K562 (cell line): Measurements from ENCODE around the gene FKBP15. TPM values are rescaled to one million over a fixed set of nuclear protein-coding genes. Genes with fewer than 3 reads are reported as not detected.

ENCODE experiments used
- ATAC-seq: fragments of 200-7000 bp; cut with Tn5 transposase; 3 replicates; pipeline ENCODE4 v1.9.1; 2020; ENCODE audit warnings: moderate library complexity
- BruUV-seq: library from RNA; stranded (reverse); fragments of 400-500 nt; replicated peaks from 2 replicates; lab custom pipeline; 2021; lab: Mats Ljungman, UMichigan
- CTCF ChIA-PET: fragments of 300-600 bp; formaldehyde crosslinking; extraction: SDS; loops from one replicate; lab custom pipeline; 2021; ENCODE audit warnings: low intra/inter-chr PET ratio; lab: Yijun Ruan, JAX
- POLR2A ChIA-PET: fragments of 300-600, 350-650 bp; sonication (Branson Sonifier 250); formaldehyde crosslinking; extraction: SDS; loops from one replicate; lab custom pipeline; 2021; ENCODE audit warnings: antibody characterized with exemption, inconsistent platforms; lab: Yijun Ruan, JAX
- DNase-seq, 4 experiments: peaks; one replicate each; pipeline versions ENCODE4 v3.0.0 to v3.0.0-alpha.2; 2011 to 2018; ENCODE audit warnings: low spot score in 3 of 4, mixed read lengths in 3 of 4; ENCODE audit errors: extremely low read depth in 1 of 4
- FAIRE-seq: peaks from 2 replicates; lab custom pipeline; 2011; peaks lifted over from hg19 to GRCh38; lab: Jason Lieb, UNC
- H2AFZ ChIP-seq: 2 replicates; pipeline ENCODE4 v1.6.0; 2011; ENCODE audit warnings: low read depth, low read length, control low read depth, inconsistent platforms
- H3K27ac ChIP-seq: fragments of 200-600 bp; 3 replicates; pipeline ENCODE4 v1.8.0; 2011; ENCODE audit warnings: low read depth, mild to moderate bottlenecking, control low read depth, inconsistent platforms, low read length, moderate library complexity, mixed read lengths; ENCODE audit errors: extremely low read depth
- H3K27me3 ChIP-seq, 2 experiments: fragments of 300-600 bp in 1 of 2; 2 replicates in 1 of 2; 3 replicates in 1 of 2; pipeline versions ENCODE4 v1.6.0 to v1.8.0; 2011; ENCODE audit warnings: inconsistent platforms in 2 of 2, low read length in 2 of 2, mild to moderate bottlenecking in 1 of 2, mixed read lengths in 1 of 2, moderate library complexity in 1 of 2; ENCODE audit not compliant: control insufficient read depth in 2 of 2, insufficient read depth in 2 of 2
- H3K36me3 ChIP-seq: fragments of 300-600 bp; 3 replicates; pipeline ENCODE4 v1.8.0; 2011; ENCODE audit warnings: mild to moderate bottlenecking, low read length, inconsistent platforms; ENCODE audit not compliant: control insufficient read depth, insufficient read depth
- H3K4me1 ChIP-seq, 2 experiments: fragments of 200-600 bp in 1 of 2; replicated peaks in 1 of 2; 2 replicates in 1 of 2; 3 replicates in 1 of 2; pipeline versions ENCODE4 v1.5.1 to v1.8.0; 2011; ENCODE audit warnings: inconsistent platforms in 2 of 2, low read length in 2 of 2, mild to moderate bottlenecking in 1 of 2, mixed read lengths in 1 of 2, moderate library complexity in 1 of 2; ENCODE audit not compliant: control insufficient read depth in 2 of 2, insufficient read depth in 2 of 2
- H3K4me2 ChIP-seq: 2 replicates; pipeline ENCODE4 v1.6.1; 2011; ENCODE audit warnings: low read length, control low read depth, inconsistent platforms, mixed read lengths; ENCODE audit not compliant: insufficient read depth
- H3K4me3 ChIP-seq: fragments of 200-600 bp; sonication (generic), shearing (Covaris generic); 2 replicates; pipeline ENCODE4 v1.5.1; 2016; ENCODE audit warnings: control low read depth, inconsistent platforms
- H3K79me2 ChIP-seq: fragments of 200-600 bp; 3 replicates; pipeline ENCODE4 v1.8.0; 2011; ENCODE audit warnings: low read length, inconsistent platforms; ENCODE audit not compliant: control insufficient read depth, insufficient read depth
- H3K9ac ChIP-seq, 2 experiments: 2 replicates each; pipeline versions ENCODE4 v1.6.0 to v1.6.1; 2011; ENCODE audit warnings: low read depth in 2 of 2, low read length in 2 of 2, control low read depth in 1 of 2, inconsistent platforms in 1 of 2, mild to moderate bottlenecking in 1 of 2, mixed read lengths in 1 of 2; ENCODE audit not compliant: insufficient read depth in 1 of 2
- H3K9me1 ChIP-seq: one replicate; pipeline ENCODE4 v1.6.0; 2011; ENCODE audit warnings: inconsistent platforms, mild to moderate bottlenecking, low read length, moderate library complexity; ENCODE audit not compliant: control insufficient read depth, insufficient read depth
- H3K9me3 ChIP-seq: replicated peaks from 2 replicates; pipeline ENCODE4 v1.5.1; 2011; ENCODE audit warnings: low read depth, low read length, inconsistent platforms; ENCODE audit not compliant: control insufficient read depth, insufficient read depth
- H4K20me1 ChIP-seq: replicated peaks from 2 replicates; pipeline ENCODE4 v1.6.1; 2011; ENCODE audit warnings: low read length, inconsistent platforms, mixed read lengths; ENCODE audit not compliant: control insufficient read depth, insufficient read depth
- ARID1B ChIP-seq: fragments of 450-650 bp; IDR thresholded peaks from 2 replicates; pipeline ENCODE4 v1.6.1; 2016; ENCODE audit warnings: antibody characterized with exemption, mild to moderate bottlenecking, inconsistent platforms
- CBX8 ChIP-seq: fragments of 200-600 bp; sonication (generic); IDR thresholded peaks from 2 replicates; pipeline ENCODE4 v1.6.1; 2012; ENCODE audit warnings: borderline replicate concordance, mixed run types, low read depth, mild to moderate bottlenecking, moderate library complexity, mixed read lengths, low read length, control low read depth, inconsistent platforms; ENCODE audit not compliant: poor library complexity, severe bottlenecking; ENCODE audit errors: extremely low read depth
- HNRNPK ChIP-seq: fragments of 200-400 bp; formaldehyde crosslinking; IDR thresholded peaks from one replicate; pipeline ENCODE4 v1.6.1; 2018; ENCODE audit warnings: mild to moderate bottlenecking, low read depth, low read length; ENCODE audit not compliant: poor library complexity, severe bottlenecking
- JUN ChIP-seq, 2 experiments: sonication (generic) in 1 of 2; formaldehyde crosslinking in 1 of 2; IDR thresholded peaks; 2 replicates each; pipeline versions ENCODE4 v1.6.1 to v1.8.0; 2012 to 2022; ENCODE audit warnings: borderline replicate concordance in 2 of 2, mild to moderate bottlenecking in 2 of 2, improper control_type of control experiment in 1 of 2, low read depth in 1 of 2, low read length in 1 of 2, missing genetic modification reagents in 1 of 2
- NR2C2 ChIP-seq, 2 experiments: fragments of 200-800 bp in 1 of 2; sonication (Bioruptor generic) in 1 of 2; sonication (generic) in 1 of 2; formaldehyde crosslinking in 1 of 2; IDR thresholded peaks; 2 replicates each; pipeline versions ENCODE4 v1.6.1 to v1.8.0; 2016 to 2022; ENCODE audit warnings: mild to moderate bottlenecking in 1 of 2, missing compliant biosample characterization in 1 of 2, missing genetic modification characterization in 1 of 2, missing genetic modification reagents in 1 of 2
- NR3C1 ChIP-seq: sonication (generic); formaldehyde crosslinking; IDR thresholded peaks from 2 replicates; pipeline ENCODE4 v1.8.1; 2022; ENCODE audit warnings: missing genetic modification reagents
- RAD21 ChIP-seq, 2 experiments: fragments of 250-450 bp in 1 of 2; fragments of 450-650 bp in 1 of 2; sonication (Bioruptor Pico) in 1 of 2; formaldehyde crosslinking in 1 of 2; IDR thresholded peaks in 1 of 2; conservative IDR thresholded peaks in 1 of 2; 2 replicates each; pipeline versions ENCODE4 v1.4.0 to v1.8.0; 2020 to 2022; ENCODE audit warnings: mild to moderate bottlenecking in 2 of 2, moderate library complexity in 1 of 2
- TAF9B ChIP-seq: fragments of 450-650 bp; IDR thresholded peaks from 2 replicates; pipeline ENCODE4 v1.6.1; 2018; ENCODE audit warnings: mild to moderate bottlenecking; ENCODE audit not compliant: partially characterized antibody
- TCF7L2 ChIP-seq: fragments of 150-350 bp; IDR thresholded peaks from 2 replicates; pipeline ENCODE4 v1.6.1; 2016; ENCODE audit warnings: low read depth, mild to moderate bottlenecking, low read length, moderate library complexity
- ZNF175 ChIP-seq: fragments of 200-800 bp; sonication (Bioruptor generic); IDR thresholded peaks from 2 replicates; pipeline ENCODE4 v1.6.1; 2016; ENCODE audit warnings: low read depth, mild to moderate bottlenecking, missing genetic modification characterization, missing compliant biosample characterization
- ZNF184 ChIP-seq: sonication (generic); formaldehyde crosslinking; IDR thresholded peaks from 2 replicates; pipeline ENCODE4 v1.5.0; 2020; ENCODE audit warnings: missing genetic modification reagents
- ZNF644 ChIP-seq: fragments of 200-800 bp; sonication (Bioruptor generic); IDR thresholded peaks from 2 replicates; pipeline ENCODE4 v1.6.1; 2016; ENCODE audit warnings: low read depth, missing genetic modification characterization, missing compliant biosample characterization
- ZSCAN29 ChIP-seq: fragments of 450-650 bp; IDR thresholded peaks from 2 replicates; pipeline ENCODE4 v1.6.1; 2017
- WGBS: fragments of 100-300 bp; shearing (Covaris generic); methylation state at CpG from one replicate; pipeline ENCODE4 v1.1.6; 2016; ENCODE audit warnings: low coverage, mixed read lengths; ENCODE audit not compliant: insufficient coverage; ENCODE audit errors: missing lambda C conversion rate; 5-methylcytosine and 5-hydroxymethylcytosine counted together
- in situ Hi-C: fragments of 300-500 bp; cut with MboI; formaldehyde crosslinking; loops from 4 replicates; pipeline ENCODE4 v1.15.0; 2018; ENCODE audit warnings: inconsistent platforms, mixed read lengths
- intact Hi-C: fragments of 100-400 bp; cut with micrococcal nuclease; formaldehyde crosslinking; loops from 2 replicates; pipeline ENCODE4 v1.14.2; 2022
- polyA plus RNA-seq, 8 experiments: library from polyadenylated mRNA; depleted of rRNA in 4 of 8; stranded (reverse) in 5 of 8; unstranded in 3 of 8; fragments of >200 nt; fragmentation: Nextera tagmentation in 2 of 8; fragmentation: Illumina TruSeq in 1 of 8; extraction: Ambion mirVana in 2 of 8; extraction: Trizol in 1 of 8; gene quantifications; 2 replicates each; pipeline versions ENCODE4 v1.2.1 to v1.2.3, GENCODE V29; 2011 to 2014; ENCODE audit warnings: inconsistent platforms in 1 of 8, missing spikeins in 1 of 8
- total RNA-seq, 7 experiments: library from RNA; depleted of rRNA in 6 of 7; stranded (reverse); fragments of >200 nt in 6 of 7; fragmentation: Illumina TruSeq in 2 of 7; extraction: Trizol in 2 of 7; gene quantifications; 2 replicates each; pipeline versions ENCODE4 v1.2.1 to v1.2.3, GENCODE V29; 2011 to 2021; ENCODE audit warnings: low replicate concordance in 1 of 7
- TF ChIP-seq, protein P1 (sequence below): sonication (generic); formaldehyde crosslinking; IDR thresholded peaks from 2 replicates; pipeline ENCODE4 v1.8.0; 2022; ENCODE audit warnings: missing genetic modification reagents, mild to moderate bottlenecking, moderate library complexity, borderline replicate concordance

The FKBP15 gene
- total and polyA plus RNA-seq, 9 of the 15 experiments (the other 6 are each of a cell fraction or from before 2014, with no cell fraction given), result 8.7 to 38.0 (median 18.9) TPM

DNA sequence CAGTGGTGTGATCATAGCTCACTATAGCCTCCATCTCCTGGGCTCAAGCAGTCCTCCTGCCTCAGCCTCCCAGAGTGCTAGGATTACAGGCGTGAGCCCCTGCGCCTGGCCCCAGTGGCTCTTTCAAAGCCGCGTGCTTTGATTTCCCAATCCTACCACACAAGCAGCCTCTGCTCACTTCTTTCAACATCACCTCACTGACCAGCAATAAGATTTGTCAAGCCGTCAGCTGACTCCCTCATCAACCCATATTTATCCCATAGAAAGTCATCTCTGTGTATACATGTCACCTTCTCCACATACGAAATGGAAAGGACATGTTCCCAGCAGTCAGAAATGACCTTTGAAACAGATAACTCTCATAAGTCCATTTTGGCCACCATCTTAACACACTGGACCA, 44.3 kb downstream of the FKBP15 start:
- 95% methylated on average over 6 of the region's 6 CpGs for WGBS

More for the DNA sequence above, 44.3 kb downstream of the FKBP15 start:
- intact Hi-C loops, result no loop called here
- in situ Hi-C loops, result no loop called here
- no peak overlapping the region for H3K4me3 ChIP-seq
- ChIA-PET CTCF (no interaction called here), POLR2A (interaction anchor here (1.3 kb wide), 1 partner anchor 9 kb away, joined by 3 read pairs; no protein-coding TSS in a partner anchor)
- H3K4me2 ChIP-seq, result no peak overlapping the region
- no peaks in the 10 kb centered on the region for H4K20me1 ChIP-seq
- H3K9me3 ChIP-seq, result no peaks in the 10 kb centered on the region
- no peaks in the 10 kb centered on the region for H3K27me3 ChIP-seq
- no peaks in the 10 kb centered on the region for H3K79me2 ChIP-seq
- peaks cover 88% of the 10 kb centered on the region for H3K36me3 ChIP-seq
- H3K27ac ChIP-seq, result no peak overlapping the region
- TF ChIP-seq CBX8 (no peak), TAF9B (no peak), ZSCAN29 (no peak), ARID1B (no peak), NR2C2 (CRISPR knock-in tag; IDR thresholded peaks at IDR 0.05) (no peak), NR2C2 (tag; IDR thresholded peaks at IDR 0.05) (no peak), TCF7L2 (no peak), ZNF184 (CRISPR knock-in tag) (no peak), NR3C1 (CRISPR knock-in tag) (no peak), ZNF644 (no peak), ZNF175 (no peak), JUN (IDR thresholded peaks at IDR 0.05; ENCODE audit: borderline replicate concordance, low read depth, low read length) (no peak), JUN (CRISPR knock-in tag; IDR thresholded peaks at IDR 0.05; ENCODE audit: borderline replicate concordance) (no peak), RAD21 (CRISPR knock-in tag; conservative IDR thresholded peaks at IDR 0.05 in 1 of 2, IDR thresholded peaks at IDR 0.05 in 1 of 2) (no peak), HNRNPK (no peak)
- TF ChIP-seq, protein P1, sequence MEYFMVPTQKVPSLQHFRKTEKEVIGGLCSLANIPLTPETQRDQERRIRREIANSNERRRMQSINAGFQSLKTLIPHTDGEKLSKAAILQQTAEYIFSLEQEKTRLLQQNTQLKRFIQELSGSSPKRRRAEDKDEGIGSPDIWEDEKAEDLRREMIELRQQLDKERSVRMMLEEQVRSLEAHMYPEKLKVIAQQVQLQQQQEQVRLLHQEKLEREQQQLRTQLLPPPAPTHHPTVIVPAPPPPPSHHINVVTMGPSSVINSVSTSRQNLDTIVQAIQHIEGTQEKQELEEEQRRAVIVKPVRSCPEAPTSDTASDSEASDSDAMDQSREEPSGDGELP, result no peak
- no peak for DNase-seq
- no peak for ATAC-seq
- FAIRE-seq, result no peak
- no peak overlapping the region for H2AFZ ChIP-seq
- BruUV-seq, result no TSS peak
- H3K9ac ChIP-seq, result no peak overlapping the region
- no peaks in the 10 kb centered on the region for H3K4me1 ChIP-seq
- no peaks in the 10 kb centered on the region for H3K9me1 ChIP-seq
